ENCODE measurements around the gene ARHGEF19. TPM values are rescaled to one million over a fixed set of nuclear protein-coding genes. Genes with fewer than 3 reads are reported as not detected.

The ARHGEF19 gene
- total RNA-seq, 1 experiment from 2014 or later = 21.1 TPM

DNA sequence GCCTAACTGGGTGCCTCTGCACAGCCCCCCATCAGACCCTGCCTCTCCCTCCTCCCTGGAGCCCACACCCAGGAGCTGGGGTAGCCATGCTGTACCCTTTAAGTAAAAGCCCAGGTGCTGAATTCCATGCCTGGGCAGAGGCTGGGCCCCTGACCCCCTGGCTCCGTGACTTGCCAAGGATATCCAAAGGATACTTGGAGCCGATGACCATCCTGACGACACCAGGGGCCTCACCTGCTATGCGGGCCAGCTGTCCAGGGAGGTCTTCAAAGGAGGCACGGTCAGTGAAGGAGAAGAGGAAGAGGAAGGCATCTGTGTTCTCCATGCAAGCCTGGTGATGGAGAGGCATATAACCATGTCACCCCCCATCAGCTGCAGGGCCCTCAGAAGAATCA, 19.9 kb upstream of the ARHGEF19 start:
- no peak overlapping the region for H3K56ac ChIP-seq (ENCODE audit: insufficient read length, low read depth, low read length)
- H2BK15ac ChIP-seq (ENCODE audit: low read depth, low read length) = no peak overlapping the region
- no peak overlapping the region for H3K18ac ChIP-seq (ENCODE audit: insufficient read length, low read depth, low read length)
- H3K4ac ChIP-seq (ENCODE audit: low read depth, low read length) = no peak overlapping the region
- H2BK120ac ChIP-seq (ENCODE audit: low read depth, low read length, poor library complexity, severe bottlenecking) = no peak overlapping the region
- H3K9me3 Mint-ChIP-seq = no peaks in the 10 kb centered on the region; a peak in 3 of 5 replicates
- H2BK12ac ChIP-seq (ENCODE audit: insufficient read length, low read depth, low read length) = no peak overlapping the region
- H3K36me3 Mint-ChIP-seq (ENCODE audit: insufficient read depth in 1 of 3, low read depth in 3 of 3) = no peaks in the 10 kb centered on the region; a peak in 1 of 7 replicates
- H3K79me2 ChIP-seq (ENCODE audit: insufficient read depth, low read length) = no peaks in the 10 kb centered on the region
- H3K4me1 ChIP-seq (ENCODE audit: insufficient read depth, low read length) = 0 out of 2 replicates have a peak, but pooled peaks cover 5% of the 10 kb centered on the region
- peaks cover 21% of the 10 kb centered on the region in 2 experiments for H3K4me1 Mint-ChIP-seq
- no peak overlapping the region for H3K27ac Mint-ChIP-seq
- no peak overlapping the region for H3K27ac ChIP-seq (ENCODE audit: insufficient read length, low read depth, low read length)
- H3K23me2 ChIP-seq (ENCODE audit: insufficient read length, low read depth, low read length, poor library complexity, severe bottlenecking) = peaks cover 10% of the 10 kb centered on the region
- H3K9ac ChIP-seq (ENCODE audit: extremely low read depth, insufficient read length, low read length) = no peak overlapping the region
- H3K27me3 Mint-ChIP-seq (ENCODE audit: low read depth) = peaks cover 35% of the 10 kb centered on the region
- no CpG with 5 or more reads among the region's 5 CpGs for WGBS (ENCODE audit: extremely low coverage, insufficient read length, low lambda C conversion rate)
- no peak overlapping the region for H3K14ac ChIP-seq (ENCODE audit: insufficient read depth, low read length)
- no peak overlapping the region for H4K91ac ChIP-seq (ENCODE audit: insufficient read length, low read depth, low read length)
- TF ChIP-seq, protein P1, sequence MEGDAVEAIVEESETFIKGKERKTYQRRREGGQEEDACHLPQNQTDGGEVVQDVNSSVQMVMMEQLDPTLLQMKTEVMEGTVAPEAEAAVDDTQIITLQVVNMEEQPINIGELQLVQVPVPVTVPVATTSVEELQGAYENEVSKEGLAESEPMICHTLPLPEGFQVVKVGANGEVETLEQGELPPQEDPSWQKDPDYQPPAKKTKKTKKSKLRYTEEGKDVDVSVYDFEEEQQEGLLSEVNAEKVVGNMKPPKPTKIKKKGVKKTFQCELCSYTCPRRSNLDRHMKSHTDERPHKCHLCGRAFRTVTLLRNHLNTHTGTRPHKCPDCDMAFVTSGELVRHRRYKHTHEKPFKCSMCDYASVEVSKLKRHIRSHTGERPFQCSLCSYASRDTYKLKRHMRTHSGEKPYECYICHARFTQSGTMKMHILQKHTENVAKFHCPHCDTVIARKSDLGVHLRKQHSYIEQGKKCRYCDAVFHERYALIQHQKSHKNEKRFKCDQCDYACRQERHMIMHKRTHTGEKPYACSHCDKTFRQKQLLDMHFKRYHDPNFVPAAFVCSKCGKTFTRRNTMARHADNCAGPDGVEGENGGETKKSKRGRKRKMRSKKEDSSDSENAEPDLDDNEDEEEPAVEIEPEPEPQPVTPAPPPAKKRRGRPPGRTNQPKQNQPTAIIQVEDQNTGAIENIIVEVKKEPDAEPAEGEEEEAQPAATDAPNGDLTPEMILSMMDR (conservative IDR thresholded peaks at IDR 0.05) = no peak
- H3K23ac ChIP-seq (ENCODE audit: insufficient read length, low read depth, low read length) = no peak overlapping the region
- no peak overlapping the region for H3K4me2 ChIP-seq (ENCODE audit: insufficient read depth, insufficient read length, low read length)
- no peak overlapping the region for H4K5ac ChIP-seq (ENCODE audit: insufficient read length, low read depth, low read length)
- no peak overlapping the region for H2AFZ ChIP-seq (ENCODE audit: low read length)
- no peaks in the 10 kb centered on the region for H3K9me3 ChIP-seq (ENCODE audit: control insufficient read depth, low read depth, low read length)
- no peak overlapping the region for H3T11ph ChIP-seq (ENCODE audit: low read length)
- H2AK5ac ChIP-seq (ENCODE audit: insufficient read length, low read length) = no peak overlapping the region
- H3K27me3 ChIP-seq (ENCODE audit: insufficient read depth, low read length) = peaks cover 10% of the 10 kb centered on the region; the same call in 1 of the 2 replicates
- no peak overlapping the region for H2BK5ac ChIP-seq (ENCODE audit: insufficient read length, low read length)
- no peak overlapping the region for H2BK20ac ChIP-seq (ENCODE audit: low read depth, low read length, poor library complexity, severe bottlenecking)
- H4K20me1 ChIP-seq (ENCODE audit: control insufficient read depth, insufficient read depth, insufficient read length) = no peaks in the 10 kb centered on the region
- H4K8ac ChIP-seq (replicated peaks; ENCODE audit: insufficient read length, low read depth, low read length) = no peak overlapping the region
- H3K4me3 Mint-ChIP-seq = no peak overlapping the region
- no peak for DNase-seq
- no peaks in the 10 kb centered on the region for H3K79me1 ChIP-seq (ENCODE audit: insufficient read depth, low read depth, low read length, poor library complexity, severe bottlenecking)
